HG03460 (cell line): ENCODE data around the gene MYCBP2.
"Not testable (repeated sequence)": the region's sequence is repeated elsewhere in the genome, so short reads cannot be mapped to it uniquely, and the experiment has no call there.

ENCODE experiments used
- ATAC-seq: cut with Tn5 transposase; IDR thresholded peaks from one replicate; pipeline ENCODE4 v1.9.1; 2021; ENCODE audit not compliant: unreplicated experiment

MYCBP2 gene, protein sequence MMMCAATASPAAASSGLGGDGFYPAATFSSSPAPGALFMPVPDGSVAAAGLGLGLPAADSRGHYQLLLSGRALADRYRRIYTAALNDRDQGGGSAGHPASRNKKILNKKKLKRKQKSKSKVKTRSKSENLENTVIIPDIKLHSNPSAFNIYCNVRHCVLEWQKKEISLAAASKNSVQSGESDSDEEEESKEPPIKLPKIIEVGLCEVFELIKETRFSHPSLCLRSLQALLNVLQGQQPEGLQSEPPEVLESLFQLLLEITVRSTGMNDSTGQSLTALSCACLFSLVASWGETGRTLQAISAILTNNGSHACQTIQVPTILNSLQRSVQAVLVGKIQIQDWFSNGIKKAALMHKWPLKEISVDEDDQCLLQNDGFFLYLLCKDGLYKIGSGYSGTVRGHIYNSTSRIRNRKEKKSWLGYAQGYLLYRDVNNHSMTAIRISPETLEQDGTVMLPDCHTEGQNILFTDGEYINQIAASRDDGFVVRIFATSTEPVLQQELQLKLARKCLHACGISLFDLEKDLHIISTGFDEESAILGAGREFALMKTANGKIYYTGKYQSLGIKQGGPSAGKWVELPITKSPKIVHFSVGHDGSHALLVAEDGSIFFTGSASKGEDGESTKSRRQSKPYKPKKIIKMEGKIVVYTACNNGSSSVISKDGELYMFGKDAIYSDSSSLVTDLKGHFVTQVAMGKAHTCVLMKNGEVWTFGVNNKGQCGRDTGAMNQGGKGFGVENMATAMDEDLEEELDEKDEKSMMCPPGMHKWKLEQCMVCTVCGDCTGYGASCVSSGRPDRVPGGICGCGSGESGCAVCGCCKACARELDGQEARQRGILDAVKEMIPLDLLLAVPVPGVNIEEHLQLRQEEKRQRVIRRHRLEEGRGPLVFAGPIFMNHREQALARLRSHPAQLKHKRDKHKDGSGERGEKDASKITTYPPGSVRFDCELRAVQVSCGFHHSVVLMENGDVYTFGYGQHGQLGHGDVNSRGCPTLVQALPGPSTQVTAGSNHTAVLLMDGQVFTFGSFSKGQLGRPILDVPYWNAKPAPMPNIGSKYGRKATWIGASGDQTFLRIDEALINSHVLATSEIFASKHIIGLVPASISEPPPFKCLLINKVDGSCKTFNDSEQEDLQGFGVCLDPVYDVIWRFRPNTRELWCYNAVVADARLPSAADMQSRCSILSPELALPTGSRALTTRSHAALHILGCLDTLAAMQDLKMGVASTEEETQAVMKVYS (N-terminal part only)

DNA sequence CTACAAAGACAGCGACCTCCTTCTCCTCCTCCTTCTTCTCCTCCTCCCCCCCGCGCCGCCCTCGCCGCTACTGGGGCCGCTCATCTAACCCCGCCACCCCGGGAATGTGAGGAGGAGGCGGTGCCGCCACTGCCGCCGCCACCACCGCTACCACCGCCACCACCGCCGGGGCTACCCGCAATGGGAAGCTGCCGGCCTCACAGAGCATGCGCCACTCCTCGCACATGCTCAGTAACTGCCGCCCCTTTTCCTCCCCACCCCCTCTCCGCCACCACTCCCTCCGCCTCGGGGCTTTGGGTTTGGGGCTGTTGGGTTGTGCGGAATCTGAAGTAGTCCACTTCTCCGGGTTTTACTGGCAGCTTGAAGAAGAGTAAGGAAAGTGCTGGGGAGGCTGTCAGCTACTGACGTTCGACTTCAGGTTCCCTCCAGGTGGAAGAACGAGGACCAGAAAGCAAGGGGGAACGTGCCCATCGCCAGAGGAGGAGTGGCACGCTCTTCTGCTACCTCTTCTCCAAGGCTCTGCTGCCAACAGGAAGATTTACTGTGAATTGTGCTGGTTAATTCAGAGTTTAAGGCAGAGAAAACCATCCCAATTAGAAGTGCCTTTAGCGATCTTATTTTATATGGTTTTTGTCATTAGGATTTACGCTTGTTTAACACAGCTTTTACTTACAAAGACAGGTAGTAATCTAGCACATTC is at the start of gene MYCBP2:
TSS of gene MYCBP2 (minus strand) at position 190 of the 700 bp plus-strand sequence. CDS start 319 bp downstream, outside the sequence.
- ATAC-seq: peak; percentile 38

DNA sequence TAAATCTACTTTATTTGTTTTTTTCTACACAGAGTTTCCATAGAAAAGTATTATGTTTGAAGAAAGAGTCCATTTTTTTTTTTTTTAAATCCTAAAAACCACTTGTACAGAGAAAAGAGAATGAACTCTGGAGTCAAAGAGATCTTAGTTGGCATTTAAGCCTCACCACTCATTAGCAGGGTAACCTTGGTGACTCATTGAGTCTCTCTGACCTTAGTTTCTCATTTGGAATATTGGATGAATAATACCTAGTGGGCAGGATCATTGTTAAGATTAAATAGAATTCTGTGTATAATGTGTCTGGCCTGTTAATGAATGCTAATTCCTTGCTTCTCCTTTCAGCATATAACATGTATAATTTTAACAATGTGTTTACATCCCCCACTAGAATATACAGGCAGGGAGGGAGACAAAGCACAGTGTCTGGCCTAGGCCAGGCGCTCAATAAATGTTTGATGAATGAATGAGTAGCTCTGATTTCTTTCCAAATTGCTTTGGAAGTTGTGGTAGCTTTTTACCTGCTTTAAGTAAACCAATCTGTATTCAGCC is 48.7 kb upstream of the MYCBP2 start:
- no peak for ATAC-seq

DNA sequence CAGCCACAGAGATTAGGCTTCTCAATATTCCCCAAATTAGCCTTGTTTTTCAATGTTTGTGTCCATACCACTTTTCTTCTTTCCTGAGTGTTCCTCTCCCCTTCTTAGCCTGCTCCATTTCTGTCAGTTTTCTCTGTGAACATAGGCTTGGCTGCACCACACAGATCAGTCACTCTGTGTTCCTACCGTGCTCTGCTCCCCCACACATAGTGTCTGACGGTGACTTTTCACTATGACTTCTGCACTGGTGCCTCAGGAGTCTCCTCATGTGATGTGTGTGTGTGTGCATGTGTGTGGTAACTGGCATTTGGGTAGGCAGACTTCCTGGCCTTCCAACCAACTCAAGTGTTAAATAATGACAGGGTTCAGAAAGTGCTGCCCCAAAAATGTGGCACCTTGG is 47.9 kb upstream of the MYCBP2 start:
- peak; percentile 77 for ATAC-seq

DNA sequence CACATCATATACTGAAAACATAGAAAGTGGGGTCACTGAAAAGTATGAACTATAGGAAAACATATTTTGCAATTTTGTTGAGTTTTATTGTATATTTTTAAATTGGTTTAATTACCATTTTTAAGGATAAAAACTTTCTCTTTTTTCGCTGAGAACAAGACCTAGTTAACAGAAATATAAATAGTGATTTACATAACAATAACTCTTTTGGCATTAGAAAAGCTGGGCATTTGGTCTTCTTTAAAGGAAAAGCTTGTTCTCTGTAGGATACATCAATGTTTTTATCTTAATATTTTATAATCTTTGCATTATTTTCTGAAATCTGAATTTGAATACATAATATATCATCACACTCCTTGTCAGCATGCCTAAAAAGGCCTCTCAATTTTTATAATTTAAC is 47.4 kb upstream of the MYCBP2 start:
- ATAC-seq: no peak

DNA sequence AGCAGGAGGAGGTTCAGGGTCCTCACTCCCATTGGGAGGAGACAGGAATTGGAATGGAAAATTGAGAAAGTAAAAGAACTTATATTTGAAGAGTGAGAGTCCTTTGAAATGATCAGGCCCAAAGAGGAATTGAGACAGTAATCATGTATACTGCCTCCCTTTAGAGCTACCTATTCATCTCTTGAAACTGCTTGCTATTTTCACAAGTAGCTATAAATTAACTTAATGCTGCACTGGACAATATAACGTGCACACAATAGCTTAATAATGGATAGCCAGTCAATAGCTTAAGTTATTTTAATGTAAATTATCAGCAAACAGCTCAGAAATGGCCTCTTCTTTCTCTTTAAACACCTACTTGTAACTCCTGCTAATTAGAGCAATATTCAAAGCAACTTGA is 46.6 kb upstream of the MYCBP2 start:
- no peak for ATAC-seq

DNA sequence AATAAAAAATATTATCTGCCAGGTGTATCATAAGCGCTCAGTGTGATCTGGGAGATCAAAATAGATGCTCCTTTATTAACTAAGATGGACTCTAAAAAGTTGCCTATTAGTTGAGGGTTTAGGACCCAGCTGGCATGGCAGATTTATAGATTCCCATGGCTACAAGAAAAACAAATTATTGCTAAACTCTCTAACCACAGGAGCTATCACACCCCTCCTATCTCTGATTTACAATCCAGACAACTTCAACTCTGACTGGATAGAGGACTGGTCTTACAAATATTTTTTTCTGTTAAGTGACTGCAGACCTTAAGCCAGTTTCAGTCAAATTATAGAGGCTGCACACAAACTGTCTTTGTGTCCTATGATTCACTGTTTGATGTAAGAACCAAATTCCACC is 45.4 kb upstream of the MYCBP2 start:
- no peak for ATAC-seq

DNA sequence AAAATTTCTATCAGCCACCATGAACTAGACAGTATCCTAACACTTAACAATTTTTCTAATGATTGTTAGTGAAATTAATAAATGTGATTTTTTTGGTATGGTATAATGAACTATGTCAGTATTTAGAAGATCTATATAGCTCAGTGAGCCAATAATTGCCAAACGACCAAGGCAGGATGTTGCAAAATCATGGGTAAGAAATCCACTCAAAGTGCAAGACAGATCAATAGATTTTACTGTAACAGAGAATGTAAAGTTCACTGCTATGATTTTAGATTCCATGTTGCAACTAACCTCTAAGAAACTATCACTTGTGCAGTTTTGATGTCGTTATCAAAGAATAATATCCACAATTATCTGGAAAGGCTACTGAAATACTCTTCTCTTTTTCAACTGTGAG is 44.0 kb upstream of the MYCBP2 start:
- ATAC-seq: no peak

DNA sequence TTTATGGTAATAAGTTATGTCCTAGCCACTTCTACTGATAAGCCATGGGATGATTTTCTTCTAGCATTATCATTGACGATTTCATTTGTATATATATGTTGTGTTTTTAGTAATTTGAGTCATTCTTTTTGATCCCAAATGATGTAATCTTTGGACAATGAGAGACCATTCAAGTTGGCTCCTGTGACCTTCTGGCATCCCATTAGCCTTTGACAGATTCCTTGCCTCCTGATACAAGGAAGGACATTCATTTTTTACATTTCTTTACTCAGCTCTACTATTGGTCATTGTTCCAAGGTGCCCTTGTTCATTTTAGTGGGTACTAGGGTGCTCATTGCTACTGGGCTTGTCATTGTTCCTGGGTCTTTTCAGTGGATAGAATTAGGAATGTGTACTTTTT is 35.3 kb upstream of the MYCBP2 start:
- no peak for ATAC-seq

DNA sequence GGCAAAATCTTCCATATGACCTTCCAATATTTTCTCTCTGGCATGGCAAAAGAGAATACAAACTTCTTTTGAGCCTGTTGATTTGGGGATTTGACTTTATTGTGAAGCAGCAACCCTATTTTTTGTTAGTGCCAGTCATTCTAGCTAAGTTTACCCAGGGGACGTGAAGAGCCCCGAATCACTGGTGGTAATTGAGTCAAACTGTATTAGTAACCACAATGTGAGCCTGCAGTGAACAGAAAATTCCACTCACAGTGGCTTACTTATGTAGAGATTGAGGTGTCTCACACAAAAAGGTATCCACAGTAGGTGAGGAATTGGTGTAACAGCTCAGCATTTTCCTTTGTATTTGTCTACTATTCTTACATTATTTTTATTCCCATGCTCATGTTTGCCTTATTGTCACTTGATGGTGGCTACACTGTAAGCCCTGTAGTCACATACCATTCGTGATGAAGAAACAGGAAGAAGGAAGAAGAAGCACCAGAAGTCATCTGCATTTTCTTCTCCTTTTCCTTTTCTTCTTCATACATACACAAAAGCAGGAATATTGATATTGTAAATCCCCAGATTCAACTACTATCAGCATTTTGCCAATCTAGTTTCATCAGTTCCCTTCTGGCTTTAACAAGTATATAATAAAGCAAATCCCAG is 33.3 kb upstream of the MYCBP2 start:
- ATAC-seq: no peak

DNA sequence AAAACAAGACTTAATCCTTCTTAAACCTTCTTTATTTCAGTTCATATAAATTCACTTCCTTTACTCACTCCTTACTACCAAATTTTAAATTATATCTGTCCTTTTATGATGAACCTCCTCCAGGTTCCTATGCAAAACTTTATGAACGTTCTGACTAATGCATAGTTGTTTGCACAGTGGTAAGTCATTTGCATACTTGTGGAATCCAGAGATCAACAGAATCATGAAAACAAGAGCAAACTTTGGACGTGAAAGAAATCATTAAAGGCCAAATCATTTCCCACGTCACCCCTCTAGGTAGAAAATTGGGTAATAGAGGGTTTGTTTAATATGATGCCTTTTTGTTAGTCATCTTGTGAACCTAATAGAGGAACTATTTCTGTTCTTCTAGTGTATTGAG is 32.3 kb upstream of the MYCBP2 start:
- ATAC-seq: no peak

DNA sequence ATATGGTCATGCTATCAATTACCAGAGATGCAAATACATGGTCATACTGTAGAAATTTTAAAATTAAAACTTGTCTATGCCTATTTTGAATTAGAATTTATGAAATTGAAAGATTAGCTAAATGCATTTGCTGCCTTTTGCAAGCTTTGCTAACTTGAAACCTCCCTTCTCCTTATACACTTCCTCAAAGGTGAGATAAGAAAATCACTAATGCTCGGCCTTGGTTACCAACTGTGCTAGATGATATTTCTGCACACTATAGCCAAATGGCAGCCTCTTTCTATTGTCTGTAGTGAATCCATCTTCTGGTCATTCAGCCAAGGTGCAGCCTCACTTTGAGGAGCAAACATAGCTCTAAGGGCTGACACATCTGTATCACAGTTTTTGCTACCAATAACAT is 31.1 kb upstream of the MYCBP2 start:
- ATAC-seq: no peak

DNA sequence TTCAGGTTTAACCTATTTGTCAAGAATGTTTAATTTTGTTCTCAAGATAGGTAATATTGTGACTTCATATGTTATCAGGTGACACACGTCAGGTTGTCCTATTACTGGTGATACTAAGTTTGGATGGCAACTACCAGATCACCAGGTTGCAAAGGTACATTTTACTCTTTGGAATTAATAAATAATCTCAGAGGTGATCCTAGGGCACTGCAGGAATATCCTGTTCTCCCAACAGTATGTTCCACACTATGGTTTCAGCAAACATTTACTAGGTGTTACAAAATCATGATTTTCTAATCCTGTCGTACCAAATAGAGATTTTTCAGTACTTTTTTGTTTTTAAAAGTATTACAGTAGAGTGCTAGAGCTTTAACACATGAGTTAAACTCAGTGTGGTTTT is 29.3 kb upstream of the MYCBP2 start:
- no peak for ATAC-seq

DNA sequence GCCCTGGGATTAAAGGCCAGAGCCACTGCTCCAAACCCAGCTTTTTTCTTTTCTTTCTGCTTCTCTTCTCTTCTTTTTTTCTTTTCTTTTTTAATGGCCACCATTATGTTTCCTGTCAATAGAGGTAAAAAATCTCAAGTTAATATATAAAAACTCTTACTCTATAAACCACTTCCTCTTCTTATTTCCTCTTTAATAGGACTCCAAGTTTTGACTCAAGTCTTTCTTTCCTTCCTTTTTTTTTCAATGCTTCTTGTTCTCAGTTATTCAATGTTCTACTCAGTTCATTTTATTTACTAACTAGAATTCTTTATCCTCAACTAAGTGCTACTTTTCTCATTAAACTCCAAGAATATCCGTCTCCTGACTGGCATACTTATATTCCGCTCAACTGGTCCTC is 27.1 kb upstream of the MYCBP2 start:
- ATAC-seq: no peak

DNA sequence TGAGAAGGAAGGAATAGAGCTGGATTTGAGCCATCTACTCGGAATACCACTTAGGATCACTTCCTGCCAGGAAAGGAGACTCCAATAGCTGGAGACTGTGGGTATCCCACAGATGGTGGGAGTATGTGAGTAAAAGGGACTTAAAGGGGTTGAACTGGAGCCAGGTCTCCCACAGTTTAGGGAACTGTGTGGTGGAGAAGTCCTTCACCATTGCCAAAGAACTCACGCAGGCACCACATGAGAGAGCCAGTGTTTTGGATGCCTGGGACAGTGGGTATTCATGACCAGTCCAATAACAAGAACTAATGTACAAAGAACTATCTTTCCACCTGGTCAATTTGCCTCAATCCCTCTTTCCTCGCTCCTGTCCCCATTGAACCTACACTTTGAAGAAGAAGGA is 24.4 kb upstream of the MYCBP2 start:
- ATAC-seq: no peak

DNA sequence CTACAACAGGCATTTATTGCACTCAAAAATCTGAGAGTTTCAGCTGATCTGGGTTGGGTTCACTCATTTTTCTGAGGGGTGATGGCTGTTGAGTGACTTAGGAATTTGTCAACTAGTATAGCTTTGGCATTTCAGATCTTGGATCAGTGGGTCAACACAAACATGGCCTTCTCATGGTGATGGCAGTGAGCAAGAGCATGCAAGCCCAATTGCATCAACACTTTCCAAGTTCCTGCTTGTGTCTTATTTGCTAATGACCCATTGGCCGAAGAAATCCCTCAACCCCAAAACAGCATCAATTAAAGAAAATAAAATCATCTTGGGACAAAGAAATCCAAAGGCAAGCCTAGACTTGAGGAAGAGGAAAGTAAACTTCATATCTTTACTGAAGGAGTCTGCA is 23.9 kb upstream of the MYCBP2 start:
- no peak for ATAC-seq

DNA sequence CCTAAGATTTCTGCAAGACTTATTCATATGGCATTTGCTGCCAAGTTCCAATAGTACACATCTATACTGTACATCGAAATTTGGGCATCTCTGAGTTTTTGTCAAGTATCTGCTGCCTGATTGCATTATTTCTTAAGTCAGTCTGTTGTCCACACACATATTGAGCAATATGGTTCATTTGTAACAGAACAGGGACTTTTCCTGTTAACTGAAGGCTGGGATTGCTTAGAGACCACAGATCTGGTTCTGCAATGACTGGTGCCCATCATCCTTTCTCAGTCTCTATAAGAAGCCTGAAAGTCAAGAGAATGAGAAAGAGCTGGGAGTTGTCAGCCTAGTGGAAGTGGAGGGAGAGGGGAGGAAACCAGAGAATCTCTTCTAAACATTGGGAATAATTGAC is 22.5 kb upstream of the MYCBP2 start:
- ATAC-seq: no peak

DNA sequence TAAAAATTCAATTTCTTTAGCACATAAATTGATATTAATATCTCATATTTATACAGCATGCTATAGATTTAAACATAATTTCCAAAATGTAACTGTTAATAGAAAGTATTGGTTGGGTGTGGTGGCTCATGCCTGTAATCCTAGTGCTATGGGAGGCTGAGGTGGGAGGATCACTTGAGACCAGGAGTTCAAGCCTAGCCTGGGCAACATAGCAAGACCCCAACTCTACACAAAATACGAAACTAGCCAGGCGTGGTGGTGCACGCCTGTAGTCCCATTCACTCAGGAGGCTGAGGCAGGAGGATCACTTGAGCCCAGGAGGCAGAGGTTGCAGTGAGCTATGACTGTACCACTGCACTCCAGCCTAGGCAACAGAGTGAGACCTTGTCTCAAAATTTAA is 20.5 kb upstream of the MYCBP2 start:
- ATAC-seq: not testable (repeated sequence)

DNA sequence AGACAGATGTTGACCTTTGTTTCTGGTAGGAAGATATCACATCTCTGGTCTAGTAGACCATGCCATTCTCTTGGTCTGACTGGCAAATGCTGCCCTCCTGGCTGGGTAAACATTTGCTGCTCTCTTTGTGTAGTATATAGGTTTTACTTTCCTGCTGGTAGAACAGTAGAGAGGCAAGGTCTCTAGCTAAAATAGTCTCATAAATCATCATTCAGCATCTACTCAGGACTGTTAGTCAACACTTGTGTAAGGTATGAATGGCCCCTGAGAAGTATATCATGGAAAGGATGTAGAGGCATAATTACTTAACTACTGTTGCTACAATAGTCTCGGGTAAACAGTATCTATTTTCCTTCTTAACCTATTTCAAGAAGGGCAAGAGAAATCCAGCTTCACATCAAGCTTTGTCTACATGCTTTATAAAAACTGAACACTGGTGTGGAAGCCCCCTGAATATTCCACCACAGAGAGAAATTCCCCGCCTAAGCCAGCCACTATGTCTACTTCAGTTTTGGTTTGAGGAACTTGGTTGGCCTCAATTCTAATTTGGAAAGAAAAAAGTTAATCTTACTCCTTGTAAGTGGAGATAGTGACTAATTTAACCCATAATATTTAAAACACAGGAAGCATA is 18.4 kb upstream of the MYCBP2 start:
- peak; percentile 57 for ATAC-seq

DNA sequence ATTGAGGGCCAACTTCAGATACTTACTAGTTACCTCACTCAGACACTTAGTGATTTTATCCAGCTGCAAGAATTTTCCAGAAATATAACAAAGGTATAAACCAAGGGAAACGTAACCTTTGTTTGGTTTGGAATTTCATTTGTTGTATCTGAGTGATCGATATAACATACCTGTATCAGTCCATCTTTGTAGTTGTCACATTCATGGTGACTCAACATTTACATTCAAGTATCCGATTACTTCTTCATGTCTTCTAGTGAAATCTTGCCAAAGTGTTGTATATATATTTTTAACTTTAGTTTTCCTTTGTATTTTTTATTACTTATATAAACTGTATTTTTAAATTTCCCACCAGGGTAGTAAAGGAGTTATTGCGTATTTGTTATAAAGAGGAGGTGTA is 16.9 kb upstream of the MYCBP2 start:
- ATAC-seq: no peak

DNA sequence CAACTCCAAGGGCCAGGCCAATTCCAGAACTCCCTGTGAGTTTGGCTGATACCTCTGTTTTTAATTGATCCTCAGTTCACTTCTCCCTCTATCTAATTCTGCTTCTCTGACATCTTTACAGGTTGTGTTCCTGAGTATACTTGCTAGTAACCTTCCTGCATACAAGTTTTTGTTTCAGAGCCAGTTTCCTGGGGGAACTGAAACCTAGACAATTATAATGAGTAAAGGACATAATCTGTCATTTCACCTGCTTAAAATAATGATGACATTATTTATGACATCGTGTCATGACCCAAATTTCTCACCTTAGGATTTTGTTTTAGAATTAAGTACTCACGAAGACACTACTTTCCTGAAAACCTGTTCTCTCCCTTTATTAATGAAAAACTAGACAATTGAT is 12.5 kb upstream of the MYCBP2 start:
- peak; percentile 67 for ATAC-seq
